ENCODE results near the gene BCL11A.

BCL11A gene

DNA sequence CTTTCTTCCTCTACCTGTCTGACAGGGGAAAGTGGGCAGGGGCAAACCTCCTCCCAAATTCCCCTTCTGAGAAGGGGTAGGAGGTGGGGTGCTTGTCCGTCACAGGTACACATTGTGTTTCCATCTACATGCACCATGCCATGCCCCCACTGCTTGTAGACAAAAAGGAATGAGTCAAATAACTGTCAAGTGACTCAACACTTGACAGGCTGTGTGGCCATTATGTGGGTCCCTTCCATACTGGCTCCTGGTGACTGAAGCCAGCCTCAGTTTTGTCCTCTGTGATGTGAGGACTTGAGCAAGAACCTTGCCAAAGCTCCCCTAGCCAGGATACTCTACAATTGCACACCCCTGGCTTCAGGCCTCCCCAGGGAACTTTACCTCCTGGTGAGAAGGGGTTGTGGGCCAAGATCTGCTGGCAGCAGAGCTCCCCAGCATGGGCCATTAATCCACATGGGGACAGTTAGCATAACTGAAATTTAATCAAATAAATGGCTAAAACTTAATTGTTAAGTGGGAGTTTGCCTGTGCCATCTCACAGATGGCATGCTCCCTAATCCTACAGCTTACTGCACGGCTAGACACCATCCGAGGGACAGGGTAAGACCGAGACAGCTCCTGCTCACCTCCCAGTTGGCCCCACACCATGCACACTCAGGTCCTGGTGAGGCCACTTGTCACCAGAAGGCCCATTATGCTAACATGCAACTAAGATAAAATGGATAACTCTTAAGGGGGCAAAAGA lies 140.2 kb downstream of the BCL11A start:
- DNase-seq = peak; percentile 87
- Histone ChIP-seq H3K36me3 (no peaks in the 10 kb centered on the region), H3K4me3 (ENCODE audit: low read depth, low read length) (no peak overlapping the region), H3K9me3 (ENCODE audit: severe bottlenecking) (peaks cover 3% of the 10 kb centered on the region), H3K27me3 (ENCODE audit: insufficient read depth, low read depth, severe bottlenecking) (no peaks in the 10 kb centered on the region), H3K27ac (peak overlapping the region; percentile 69)
- TF ChIP-seq, protein P1, sequence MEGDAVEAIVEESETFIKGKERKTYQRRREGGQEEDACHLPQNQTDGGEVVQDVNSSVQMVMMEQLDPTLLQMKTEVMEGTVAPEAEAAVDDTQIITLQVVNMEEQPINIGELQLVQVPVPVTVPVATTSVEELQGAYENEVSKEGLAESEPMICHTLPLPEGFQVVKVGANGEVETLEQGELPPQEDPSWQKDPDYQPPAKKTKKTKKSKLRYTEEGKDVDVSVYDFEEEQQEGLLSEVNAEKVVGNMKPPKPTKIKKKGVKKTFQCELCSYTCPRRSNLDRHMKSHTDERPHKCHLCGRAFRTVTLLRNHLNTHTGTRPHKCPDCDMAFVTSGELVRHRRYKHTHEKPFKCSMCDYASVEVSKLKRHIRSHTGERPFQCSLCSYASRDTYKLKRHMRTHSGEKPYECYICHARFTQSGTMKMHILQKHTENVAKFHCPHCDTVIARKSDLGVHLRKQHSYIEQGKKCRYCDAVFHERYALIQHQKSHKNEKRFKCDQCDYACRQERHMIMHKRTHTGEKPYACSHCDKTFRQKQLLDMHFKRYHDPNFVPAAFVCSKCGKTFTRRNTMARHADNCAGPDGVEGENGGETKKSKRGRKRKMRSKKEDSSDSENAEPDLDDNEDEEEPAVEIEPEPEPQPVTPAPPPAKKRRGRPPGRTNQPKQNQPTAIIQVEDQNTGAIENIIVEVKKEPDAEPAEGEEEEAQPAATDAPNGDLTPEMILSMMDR (IDR thresholded peaks at IDR 0.05; ENCODE audit: low read depth, low read length) = no peak

DNA sequence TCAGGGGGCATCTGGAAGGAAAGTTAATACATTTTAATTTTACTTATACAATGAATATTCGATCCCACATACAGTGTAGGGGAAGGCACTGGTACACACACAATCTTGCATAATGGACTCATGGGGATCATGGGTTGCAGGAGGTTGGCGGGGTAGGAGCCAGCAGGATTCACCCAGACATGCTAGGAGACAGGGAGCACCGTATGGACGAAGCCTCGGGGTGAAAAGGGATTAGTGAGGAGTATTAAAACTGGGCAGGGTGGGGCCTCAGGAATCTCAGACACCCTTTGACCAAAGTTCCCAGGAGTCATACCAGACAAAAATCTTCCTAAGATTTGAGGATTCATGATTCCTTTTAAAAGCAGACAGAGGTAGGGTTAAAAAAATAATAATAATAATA lies 140.8 kb downstream of the BCL11A start:
- peak; percentile 73 for DNase-seq
- no peaks in the 10 kb centered on the region for H3K27me3 ChIP-seq (ENCODE audit: insufficient read depth, low read depth, severe bottlenecking)
- peaks cover 3% of the 10 kb centered on the region for H3K9me3 ChIP-seq (ENCODE audit: severe bottlenecking)
- H3K36me3 ChIP-seq = no peaks in the 10 kb centered on the region
- peak overlapping the region; percentile 69 for H3K27ac ChIP-seq
- TF ChIP-seq, protein P1 (IDR thresholded peaks at IDR 0.05; ENCODE audit: low read depth, low read length) = no peak
- H3K4me3 ChIP-seq (ENCODE audit: low read depth, low read length) = no peak overlapping the region

DNA sequence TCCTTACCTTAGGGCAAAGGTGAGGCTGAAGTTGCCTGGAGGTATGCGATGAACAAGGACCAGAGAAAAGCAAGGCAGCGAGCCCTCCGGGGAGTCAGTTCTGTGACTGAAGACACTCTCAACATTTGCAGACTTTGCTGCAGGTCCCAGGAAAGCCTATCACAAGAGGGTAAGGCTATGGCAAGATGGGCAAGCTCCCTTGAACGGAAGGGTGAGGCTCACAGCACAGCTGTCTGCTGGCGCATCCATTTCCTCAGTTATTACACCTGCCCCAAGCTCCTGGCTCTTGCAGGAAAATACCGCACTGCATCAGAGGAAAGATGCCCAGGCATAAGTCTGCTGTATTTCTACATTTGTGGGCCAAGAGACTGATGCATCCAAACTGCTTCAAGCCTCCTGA lies 141.4 kb downstream of the BCL11A start:
- peak overlapping the region; percentile 69; the same call in 1 of the 2 replicates for H3K27ac ChIP-seq
- peaks cover 3% of the 10 kb centered on the region for H3K9me3 ChIP-seq (ENCODE audit: severe bottlenecking)
- H3K27me3 ChIP-seq (ENCODE audit: insufficient read depth, low read depth, severe bottlenecking) = no peaks in the 10 kb centered on the region
- no peak overlapping the region for H3K4me3 ChIP-seq (ENCODE audit: low read depth, low read length)
- H3K36me3 ChIP-seq = no peaks in the 10 kb centered on the region
- DNase-seq = no peak
- TF ChIP-seq, protein P1 (IDR thresholded peaks at IDR 0.05; ENCODE audit: low read depth, low read length) = no peak

DNA sequence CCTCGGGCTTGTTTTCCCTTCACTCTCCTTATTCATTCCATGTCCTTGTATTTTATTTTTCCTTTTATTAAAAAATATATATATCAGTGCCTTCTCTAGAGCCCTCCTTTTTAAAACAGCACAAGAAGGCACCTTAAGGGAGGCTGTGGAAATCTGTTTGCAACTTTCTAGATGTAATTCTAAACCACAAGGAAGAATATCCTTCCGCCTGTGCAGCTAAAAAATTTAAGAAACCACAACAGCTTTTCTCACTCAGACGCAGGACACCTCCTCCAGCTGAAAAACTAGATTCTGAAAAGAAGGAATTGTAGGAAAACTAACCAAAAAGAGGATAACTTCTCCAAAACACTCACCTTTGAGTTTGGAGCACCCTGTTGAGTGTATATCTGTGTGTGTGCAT lies 142.2 kb downstream of the BCL11A start:
- Histone ChIP-seq H3K27me3 (ENCODE audit: insufficient read depth, low read depth, severe bottlenecking) (no peaks in the 10 kb centered on the region), H3K36me3 (no peaks in the 10 kb centered on the region), H3K4me3 (ENCODE audit: low read depth, low read length) (no peak overlapping the region), H3K27ac (no peak overlapping the region), H3K9me3 (ENCODE audit: severe bottlenecking) (peaks cover 3% of the 10 kb centered on the region)
- TF ChIP-seq, protein P1 (IDR thresholded peaks at IDR 0.05; ENCODE audit: low read depth, low read length) = no peak
- no peak for DNase-seq

DNA sequence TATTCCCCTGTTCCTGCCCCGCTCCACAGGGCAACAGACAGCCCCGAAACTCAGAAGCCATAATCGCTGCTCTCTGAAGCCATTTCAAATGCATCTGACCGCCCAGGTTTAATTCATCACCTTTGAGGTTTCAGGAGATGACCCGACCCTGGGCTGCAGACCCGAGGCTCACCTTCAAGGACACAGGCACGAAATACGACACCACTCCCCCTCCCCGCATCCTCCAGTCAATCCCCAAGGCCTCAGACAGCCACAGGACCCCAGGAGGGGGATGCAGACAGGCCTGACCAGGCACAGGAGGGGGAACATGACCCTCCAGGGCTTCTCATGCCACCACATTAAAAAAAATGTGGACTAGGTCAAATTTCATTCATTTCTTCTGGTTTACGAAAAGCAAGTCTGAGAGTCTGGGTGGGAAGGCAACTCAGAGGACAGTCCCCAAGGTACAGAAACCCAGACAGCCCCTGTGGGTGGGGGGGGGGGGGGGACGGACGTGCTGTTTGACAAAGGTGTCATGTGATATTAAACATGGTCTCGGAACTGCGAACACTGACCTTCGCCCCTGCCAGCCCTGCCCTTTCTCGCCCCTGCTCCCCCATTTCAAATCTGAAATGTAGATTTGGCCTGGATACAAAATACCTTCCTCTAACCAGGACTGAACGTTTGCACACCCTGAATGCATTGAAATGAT lies 142.9 kb downstream of the BCL11A start:
- Histone ChIP-seq H3K4me3 (ENCODE audit: low read depth, low read length) (no peak overlapping the region), H3K27me3 (ENCODE audit: insufficient read depth, low read depth, severe bottlenecking) (no peaks in the 10 kb centered on the region), H3K27ac (no peak overlapping the region), H3K9me3 (ENCODE audit: severe bottlenecking) (peaks cover 3% of the 10 kb centered on the region), H3K36me3 (no peaks in the 10 kb centered on the region)
- TF ChIP-seq, protein P1 (IDR thresholded peaks at IDR 0.05; ENCODE audit: low read depth, low read length) = no peak
- no peak for DNase-seq

Data from WERI-Rb-1 (cell line).